Endodermal cell (in vitro differentiated cells): ENCODE measurements around the gene CNOT6. TPM values are rescaled to one million over a fixed set of nuclear protein-coding genes. Genes with fewer than 3 reads are reported as not detected.
"Not testable (repeated sequence)": the region's sequence is repeated elsewhere in the genome, so short reads cannot be mapped to it uniquely, and the experiment has no call there.

Experiments used
- DNase-seq: peaks from one replicate; pipeline ENCODE4 v3.0.0-alpha.2; 2017
- H3K27ac ChIP-seq: 2 replicates; pipeline ENCODE4 v1.5.1; 2013; ENCODE audit warnings: mild to moderate bottlenecking, low read depth, low read length, moderate library complexity
- H3K27me3 ChIP-seq: 2 replicates; pipeline ENCODE4 v1.6.1; 2013; ENCODE audit warnings: mild to moderate bottlenecking, low read length, moderate library complexity; ENCODE audit not compliant: insufficient read depth, control insufficient read depth, poor library complexity, severe bottlenecking
- H3K36me3 ChIP-seq: 2 replicates; pipeline ENCODE4 v1.7.0; 2013; ENCODE audit warnings: mild to moderate bottlenecking, low read length, moderate library complexity; ENCODE audit not compliant: control insufficient read depth, insufficient read depth
- H3K4me1 ChIP-seq: one replicate; pipeline ENCODE4 v1.7.0; 2013; ENCODE audit warnings: low read length; ENCODE audit not compliant: control insufficient read depth, insufficient read depth
- H3K4me3 ChIP-seq: 2 replicates; pipeline ENCODE4 v1.5.1; 2013; ENCODE audit warnings: mild to moderate bottlenecking, low read length, moderate library complexity
- H3K9ac ChIP-seq: 2 replicates; pipeline ENCODE4 v1.6.1; 2013; ENCODE audit warnings: mild to moderate bottlenecking, low read length, moderate library complexity; ENCODE audit not compliant: poor library complexity, severe bottlenecking; ENCODE audit errors: extremely low read depth
- H3K9me3 ChIP-seq: 2 replicates; pipeline ENCODE4 v1.6.1; 2013; ENCODE audit warnings: mild to moderate bottlenecking, low read length, moderate library complexity; ENCODE audit not compliant: control insufficient read depth
- H3K27ac Mint-ChIP-seq: 2 replicates; pipeline ENCODE4 v1.8.0; 2020; ENCODE audit warnings: mixed read lengths
- H3K27me3 Mint-ChIP-seq: 2 replicates; pipeline ENCODE4 v1.8.0; 2021; ENCODE audit warnings: mild to moderate bottlenecking, mixed read lengths; ENCODE audit not compliant: insufficient read depth
- H3K36me3 Mint-ChIP-seq: 2 replicates; pipeline ENCODE4 v1.8.0; 2020; ENCODE audit warnings: low read depth, mixed read lengths
- H3K4me1 Mint-ChIP-seq: 2 replicates; pipeline ENCODE4 v1.8.0; 2020; ENCODE audit warnings: mixed read lengths
- H3K4me3 Mint-ChIP-seq: 2 replicates; pipeline ENCODE4 v1.8.0; 2020; ENCODE audit warnings: mild to moderate bottlenecking, moderate library complexity, mixed read lengths
- H3K9me3 Mint-ChIP-seq: 2 replicates; pipeline ENCODE4 v1.8.0; 2020; ENCODE audit warnings: mild to moderate bottlenecking, mixed read lengths
- WGBS, 2 experiments: methylation state at CpG; one replicate each; pipeline versions ENCODE4 v1.1.5 to v1.1.7; 2013; ENCODE audit warnings: missing lambda C conversion rate in 2 of 2, mixed read lengths in 1 of 2; ENCODE audit not compliant: insufficient coverage in 1 of 2, insufficient read length in 1 of 2; 5-methylcytosine and 5-hydroxymethylcytosine counted together
- total RNA-seq, 2 donors: library from RNA; stranded (reverse); fragmentation: NEBNext Ultra II Directional in 1 of 2; extraction: Animal tissue kit (Norgen Biotek cat#: 25700) in 1 of 2; gene quantifications; 2 replicates in 1 of 2; 3 replicates in 1 of 2; pipeline ENCODE4 v1.2.1, GENCODE V29; 2021
- TF ChIP-seq, protein P1 (sequence below): fragments of 200-600 bp; sonication (generic); conservative IDR thresholded peaks from 2 replicates; pipeline ENCODE4 v1.5.0; 2021; ENCODE audit warnings: antibody characterized with exemption, mild to moderate bottlenecking

The CNOT6 gene
- total RNA-seq, 2 donors from 2014 or later, result 40.4 to 42.9 TPM

DNA sequence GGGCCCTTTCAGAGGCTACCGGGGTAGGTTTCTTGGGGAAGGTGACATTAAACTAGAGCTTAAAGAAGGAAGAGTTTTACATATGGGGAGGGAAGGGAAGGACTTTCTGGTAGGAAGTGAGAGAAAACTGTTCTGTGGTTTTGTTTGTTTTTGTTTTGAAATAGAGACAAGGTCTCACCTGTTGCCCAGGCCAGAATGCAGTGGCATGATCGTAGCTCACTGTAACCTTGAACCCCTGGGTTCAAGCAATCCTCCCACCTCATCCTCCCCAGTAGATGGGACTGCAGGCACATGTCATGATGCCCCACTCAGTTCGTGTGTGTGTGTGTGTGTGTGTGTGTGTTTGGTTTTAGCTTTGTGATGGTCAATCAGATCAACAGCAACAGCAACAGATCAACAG, 37.4 kb upstream of the CNOT6 start:
- no peaks in the 10 kb centered on the region for H3K36me3 Mint-ChIP-seq

DNA sequence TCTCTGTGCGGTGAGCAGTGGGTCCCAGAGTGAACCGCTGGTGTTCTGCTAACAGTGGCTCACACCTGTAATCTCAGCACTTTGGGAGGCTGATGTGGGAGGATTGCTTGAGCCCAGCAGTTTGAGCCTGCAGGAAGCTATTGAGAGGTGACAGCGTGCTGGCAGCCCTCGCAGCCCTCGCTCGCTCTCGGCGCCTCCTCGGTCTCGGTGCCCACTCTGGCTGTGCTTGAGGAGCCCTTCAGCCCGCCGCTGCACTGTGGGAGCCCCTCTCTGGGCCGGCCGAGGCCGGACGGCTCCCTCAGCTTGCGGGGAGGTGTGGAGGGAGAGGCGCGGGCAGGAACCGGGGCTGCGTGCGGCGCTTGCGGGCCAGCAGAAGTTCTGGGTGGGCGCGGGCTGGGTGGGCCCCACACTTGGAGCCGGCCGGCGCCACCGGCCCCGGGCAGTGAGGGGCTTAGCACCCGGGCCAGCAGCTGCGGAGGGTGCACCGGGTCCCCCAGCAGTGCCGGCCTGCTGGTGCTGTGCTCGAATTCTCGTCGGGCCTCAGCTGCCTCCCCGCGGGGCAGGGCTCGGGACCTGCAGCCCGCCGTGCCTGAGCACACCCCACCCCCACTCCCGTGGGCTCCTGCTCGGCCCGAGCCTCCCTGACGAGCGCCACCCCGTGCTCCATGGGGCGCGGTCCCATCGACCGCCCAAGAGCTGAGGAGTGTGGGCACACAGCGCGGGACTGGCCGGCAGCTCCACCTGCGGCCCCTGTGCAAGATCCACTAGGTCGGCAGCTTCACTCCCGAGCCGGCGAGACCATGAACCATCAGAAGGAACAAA, 35.1 kb upstream of the CNOT6 start:
- not testable (repeated sequence) for H3K4me3 ChIP-seq, H3K9ac ChIP-seq, H3K27ac Mint-ChIP-seq, H3K36me3 ChIP-seq, H3K27me3 ChIP-seq, H3K4me1 Mint-ChIP-seq, DNase-seq, H3K4me3 Mint-ChIP-seq, H3K4me1 ChIP-seq, H3K27ac ChIP-seq, H3K9me3 ChIP-seq, H3K36me3 Mint-ChIP-seq, H3K27me3 Mint-ChIP-seq
- WGBS, 2 experiments, result 96% methylated on average over 29 to 61 of the region's 61 CpGs
- H3K9me3 Mint-ChIP-seq, result peaks cover 47% of the 10 kb centered on the region

More for the DNA sequence above, 37.4 kb upstream of the CNOT6 start:
- no peaks in the 10 kb centered on the region for H3K9me3 ChIP-seq
- H3K27ac Mint-ChIP-seq, result no peak overlapping the region
- no peak overlapping the region for H3K4me3 ChIP-seq
- H3K4me1 ChIP-seq, result no peaks in the 10 kb centered on the region
- H3K4me1 Mint-ChIP-seq, result no peaks in the 10 kb centered on the region
- no peak overlapping the region for H3K27ac ChIP-seq
- WGBS, 2 experiments, result 76 to 90% methylated on average over 2 to 3 of the region's 3 CpGs
- no peak overlapping the region for H3K9ac ChIP-seq
- TF ChIP-seq, protein P1, sequence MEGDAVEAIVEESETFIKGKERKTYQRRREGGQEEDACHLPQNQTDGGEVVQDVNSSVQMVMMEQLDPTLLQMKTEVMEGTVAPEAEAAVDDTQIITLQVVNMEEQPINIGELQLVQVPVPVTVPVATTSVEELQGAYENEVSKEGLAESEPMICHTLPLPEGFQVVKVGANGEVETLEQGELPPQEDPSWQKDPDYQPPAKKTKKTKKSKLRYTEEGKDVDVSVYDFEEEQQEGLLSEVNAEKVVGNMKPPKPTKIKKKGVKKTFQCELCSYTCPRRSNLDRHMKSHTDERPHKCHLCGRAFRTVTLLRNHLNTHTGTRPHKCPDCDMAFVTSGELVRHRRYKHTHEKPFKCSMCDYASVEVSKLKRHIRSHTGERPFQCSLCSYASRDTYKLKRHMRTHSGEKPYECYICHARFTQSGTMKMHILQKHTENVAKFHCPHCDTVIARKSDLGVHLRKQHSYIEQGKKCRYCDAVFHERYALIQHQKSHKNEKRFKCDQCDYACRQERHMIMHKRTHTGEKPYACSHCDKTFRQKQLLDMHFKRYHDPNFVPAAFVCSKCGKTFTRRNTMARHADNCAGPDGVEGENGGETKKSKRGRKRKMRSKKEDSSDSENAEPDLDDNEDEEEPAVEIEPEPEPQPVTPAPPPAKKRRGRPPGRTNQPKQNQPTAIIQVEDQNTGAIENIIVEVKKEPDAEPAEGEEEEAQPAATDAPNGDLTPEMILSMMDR, result no peak
- peaks cover 9% of the 10 kb centered on the region for H3K27me3 Mint-ChIP-seq
- no peaks in the 10 kb centered on the region for H3K27me3 ChIP-seq
- DNase-seq, result no peak
- H3K4me3 Mint-ChIP-seq, result no peak overlapping the region
- peaks cover 46% of the 10 kb centered on the region for H3K9me3 Mint-ChIP-seq
- H3K36me3 ChIP-seq, result no peaks in the 10 kb centered on the region

DNA sequence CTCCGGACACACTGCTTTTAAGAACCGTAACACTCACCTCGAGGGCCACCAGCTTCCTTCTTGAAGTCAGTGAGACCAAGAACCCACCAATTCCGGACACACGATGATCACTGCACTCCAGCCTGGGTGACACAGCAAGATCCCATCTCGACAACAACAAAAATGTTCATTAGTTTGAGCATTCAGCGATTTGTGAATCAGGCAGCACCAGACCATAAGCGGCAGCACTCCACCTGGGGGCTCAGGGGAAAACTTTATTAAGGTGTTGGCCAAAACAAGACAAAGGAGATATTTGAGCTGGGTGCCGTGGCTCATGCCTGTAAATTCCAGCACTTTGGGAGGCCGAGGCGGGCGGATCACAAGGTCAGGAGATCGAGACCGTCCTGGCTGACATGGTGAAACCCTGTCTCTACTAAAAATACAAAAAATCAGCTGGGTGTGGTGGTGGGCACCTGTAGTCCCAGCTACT, 34.5 kb upstream of the CNOT6 start:
- H3K4me1 Mint-ChIP-seq, H3K27ac ChIP-seq, H3K9ac ChIP-seq, H3K27me3 Mint-ChIP-seq, H3K27ac Mint-ChIP-seq, H3K9me3 ChIP-seq, H3K27me3 ChIP-seq, H3K4me1 ChIP-seq, H3K36me3 ChIP-seq, H3K4me3 ChIP-seq, H3K4me3 Mint-ChIP-seq, H3K36me3 Mint-ChIP-seq, DNase-seq: not testable (repeated sequence)
- 96 to 97% methylated on average over 9 to 11 of the region's 14 CpGs for WGBS, 2 experiments
- H3K9me3 Mint-ChIP-seq, result peaks cover 49% of the 10 kb centered on the region

DNA sequence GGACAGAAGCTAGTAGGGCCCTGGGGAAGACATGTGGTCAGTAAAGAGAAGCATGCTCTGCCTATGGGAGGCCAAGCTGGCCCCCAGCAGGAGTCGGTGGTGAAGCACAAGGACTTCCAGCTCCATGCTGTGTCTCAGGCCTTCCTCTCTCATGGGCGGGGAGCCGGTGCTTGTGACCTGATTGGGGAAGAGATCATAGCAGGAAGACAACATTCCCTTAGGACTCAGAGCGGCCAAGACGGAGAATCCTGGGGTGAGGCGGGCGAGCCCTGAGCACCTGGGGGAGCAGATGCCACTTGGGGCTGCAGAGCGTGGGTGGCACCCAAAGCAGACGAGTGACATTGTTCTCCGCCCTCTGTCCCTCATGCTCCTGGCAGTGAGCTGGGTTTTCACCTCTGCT, 33.3 kb upstream of the CNOT6 start:
- no peak overlapping the region for H3K4me3 ChIP-seq
- H3K9me3 ChIP-seq, result peaks cover 3% of the 10 kb centered on the region
- H3K27ac Mint-ChIP-seq, result no peak overlapping the region
- no peak overlapping the region for H3K4me3 Mint-ChIP-seq
- TF ChIP-seq, protein P1, result no peak
- H3K9me3 Mint-ChIP-seq, result peaks cover 49% of the 10 kb centered on the region
- no peak for DNase-seq
- H3K27me3 Mint-ChIP-seq, result peaks cover 1% of the 10 kb centered on the region
- no peak overlapping the region for H3K27ac ChIP-seq
- no peaks in the 10 kb centered on the region for H3K36me3 Mint-ChIP-seq
- 90 to 98% methylated on average over 6 to 10 of the region's 10 CpGs for WGBS, 2 experiments
- H3K27me3 ChIP-seq, result no peaks in the 10 kb centered on the region
- H3K4me1 Mint-ChIP-seq, result no peaks in the 10 kb centered on the region
- H3K36me3 ChIP-seq, result no peaks in the 10 kb centered on the region
- no peak overlapping the region for H3K9ac ChIP-seq
- no peaks in the 10 kb centered on the region for H3K4me1 ChIP-seq
